KMS-11 (cell line): Measurements from ENCODE around the gene MYRIP.

Experiments
- H2AFZ ChIP-seq: fragments of 200-600 bp; sonication (generic); 2 replicates; pipeline ENCODE4 v1.6.1; 2016; ENCODE audit warnings: antibody characterized with exemption, mixed run types, low read depth
- H3K27ac ChIP-seq: fragments of 200-600 bp; sonication (generic); 2 replicates; pipeline ENCODE4 v1.6.1; 2016; ENCODE audit warnings: mild to moderate bottlenecking, mixed run types
- H3K27me3 ChIP-seq: fragments of 200-600 bp; sonication (generic); 2 replicates; pipeline ENCODE4 v1.6.1; 2017; ENCODE audit warnings: mild to moderate bottlenecking, low read depth, mixed run types, moderate library complexity; ENCODE audit not compliant: insufficient read depth
- H3K36me3 ChIP-seq: fragments of 200-600 bp; sonication (generic); 2 replicates; pipeline ENCODE4 v1.6.1; 2017; ENCODE audit warnings: mild to moderate bottlenecking, mixed run types; ENCODE audit not compliant: insufficient read depth
- H3K4me1 ChIP-seq: fragments of 200-600 bp; sonication (generic); 2 replicates; pipeline ENCODE4 v1.6.1; 2016; ENCODE audit warnings: mild to moderate bottlenecking, low read depth, mixed run types; ENCODE audit not compliant: poor library complexity, severe bottlenecking
- H3K4me2 ChIP-seq: fragments of 200-600 bp; sonication (generic); 2 replicates; pipeline ENCODE4 v1.7.0; 2016; ENCODE audit warnings: mild to moderate bottlenecking, mixed run types
- H3K4me3 ChIP-seq: fragments of 200-600 bp; sonication (generic); IDR thresholded peaks from 2 replicates; pipeline ENCODE4 v1.6.1; 2017; ENCODE audit warnings: low read depth, low read length, mixed read lengths; ENCODE audit not compliant: insufficient read depth
- H3K79me2 ChIP-seq: fragments of 200-600 bp; sonication (generic); 2 replicates; pipeline ENCODE4 v1.6.1; 2016; ENCODE audit warnings: low read depth, mixed run types; ENCODE audit not compliant: insufficient read depth
- H3K9ac ChIP-seq: fragments of 200-600 bp; sonication (generic); 2 replicates; pipeline ENCODE4 v1.6.1; 2016; ENCODE audit warnings: mild to moderate bottlenecking, mixed run types
- H4K20me1 ChIP-seq: fragments of 200-600 bp; sonication (generic); 2 replicates; pipeline ENCODE4 v1.6.1; 2016; ENCODE audit warnings: mild to moderate bottlenecking, mixed run types; ENCODE audit not compliant: insufficient read depth
- CTCF ChIP-seq: fragments of 200-600 bp; sonication (generic); conservative IDR thresholded peaks from 2 replicates; pipeline ENCODE4 v1.6.1; 2017; ENCODE audit warnings: low read depth, mild to moderate bottlenecking, antibody characterized with exemption, low read length, moderate library complexity, mixed read lengths

MYRIP gene

GRCh38 chr3:39919281-39919680 is 109.9 kb downstream of the MYRIP start:
- Histone ChIP-seq H4K20me1 (no peaks in the 10 kb centered on the region), H3K27ac (no peak overlapping the region), H3K79me2 (no peaks in the 10 kb centered on the region), H3K9ac (no peak overlapping the region), H3K4me2 (no peak overlapping the region), H3K27me3 (no peaks in the 10 kb centered on the region), H2AFZ (no peak overlapping the region), H3K4me3 (no peak overlapping the region), H3K36me3 (no peaks in the 10 kb centered on the region), H3K4me1 (no peaks in the 10 kb centered on the region)
- TF ChIP-seq CTCF, result no peak

GRCh38 chr3:39920271-39920670 is 110.9 kb downstream of the MYRIP start:
- H3K36me3 ChIP-seq, result no peaks in the 10 kb centered on the region
- H3K79me2 ChIP-seq, result no peaks in the 10 kb centered on the region
- no peak overlapping the region for H2AFZ ChIP-seq
- no peak for TF ChIP-seq CTCF
- H3K4me1 ChIP-seq, result no peaks in the 10 kb centered on the region
- no peaks in the 10 kb centered on the region for H4K20me1 ChIP-seq
- H3K4me2 ChIP-seq, result no peak overlapping the region
- no peak overlapping the region for H3K4me3 ChIP-seq
- H3K27ac ChIP-seq, result no peak overlapping the region
- H3K27me3 ChIP-seq, result no peaks in the 10 kb centered on the region
- H3K9ac ChIP-seq, result no peak overlapping the region

DNA sequence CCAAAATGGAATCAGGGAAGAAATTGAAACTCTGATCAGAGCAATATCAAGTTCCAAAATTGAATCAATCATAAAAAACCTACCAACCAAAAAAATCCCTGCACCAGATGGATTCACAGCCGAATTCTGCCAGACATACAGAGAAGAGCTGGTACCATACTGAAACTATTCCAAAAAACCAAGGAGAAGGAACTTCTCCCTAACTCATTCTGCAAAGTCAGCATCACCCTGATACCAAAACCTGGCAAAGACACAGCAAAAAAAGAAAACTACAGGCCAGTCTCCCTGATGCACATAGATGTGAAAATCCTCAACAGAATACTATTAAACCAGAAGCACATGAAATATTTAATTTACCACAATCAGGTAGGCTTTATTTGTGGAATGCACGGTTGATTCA is 118.1 kb downstream of the MYRIP start:
- no peaks in the 10 kb centered on the region for H3K27me3 ChIP-seq
- H3K79me2 ChIP-seq, result no peaks in the 10 kb centered on the region
- H4K20me1 ChIP-seq, result no peaks in the 10 kb centered on the region
- H3K4me1 ChIP-seq, result no peaks in the 10 kb centered on the region
- H3K27ac ChIP-seq, result no peak overlapping the region
- no peaks in the 10 kb centered on the region for H3K36me3 ChIP-seq
- no peak overlapping the region for H2AFZ ChIP-seq
- H3K4me2 ChIP-seq, result no peak overlapping the region
- H3K4me3 ChIP-seq, result no peak overlapping the region
- H3K9ac ChIP-seq, result no peak overlapping the region
- no peak for TF ChIP-seq CTCF

GRCh38 chr3:39933986-39934693 is 124.7 kb downstream of the MYRIP start:
- H2AFZ ChIP-seq, result no peak overlapping the region
- TF ChIP-seq CTCF, result no peak
- H3K27ac ChIP-seq, result no peak overlapping the region
- H3K9ac ChIP-seq, result no peak overlapping the region
- H3K4me1 ChIP-seq, result peaks cover 5% of the 10 kb centered on the region
- no peak overlapping the region for H3K4me2 ChIP-seq
- H4K20me1 ChIP-seq, result no peaks in the 10 kb centered on the region
- no peaks in the 10 kb centered on the region for H3K36me3 ChIP-seq
- no peak overlapping the region for H3K4me3 ChIP-seq
- H3K79me2 ChIP-seq, result no peaks in the 10 kb centered on the region
- no peaks in the 10 kb centered on the region for H3K27me3 ChIP-seq
